NT2/D1 (cell line): Measurements from ENCODE around the gene SNX9.
"Not testable (repeated sequence)": the region's sequence is repeated elsewhere in the genome, so short reads cannot be mapped to it uniquely, and the experiment has no call there.

ENCODE experiments used
- DNase-seq: peaks from one replicate; pipeline ENCODE4 v3.0.0-alpha.2; 2011; ENCODE audit warnings: low read depth, low spot score
- H3K27me3 ChIP-seq: 2 replicates; pipeline ENCODE4 v1.6.0; 2011; ENCODE audit warnings: mild to moderate bottlenecking; ENCODE audit not compliant: insufficient read length, insufficient read depth
- H3K36me3 ChIP-seq: 2 replicates; pipeline ENCODE4 v1.6.1; 2011; ENCODE audit warnings: mild to moderate bottlenecking, low read length, mixed read lengths; ENCODE audit not compliant: insufficient read depth, insufficient read length
- H3K4me1 ChIP-seq: 2 replicates; pipeline ENCODE4 v1.5.1; 2011; ENCODE audit not compliant: insufficient read depth, insufficient read length
- H3K4me3 ChIP-seq: 2 replicates; pipeline ENCODE4 v1.5.1; 2011; ENCODE audit warnings: low read depth; ENCODE audit not compliant: insufficient read length
- H3K9ac ChIP-seq: 2 replicates; pipeline ENCODE4 v1.6.0; 2011; ENCODE audit warnings: low read depth; ENCODE audit not compliant: insufficient read length
- H3K9me3 ChIP-seq: 2 replicates; pipeline ENCODE4 v1.5.1; 2011; ENCODE audit warnings: mild to moderate bottlenecking, low read length; ENCODE audit not compliant: insufficient read depth
- SUZ12 ChIP-seq: IDR thresholded peaks from 2 replicates; pipeline ENCODE4 v1.6.1; 2011; ENCODE audit not compliant: insufficient read length, insufficient read depth; ENCODE audit errors: extremely low read depth
- YY1 ChIP-seq: IDR thresholded peaks from 2 replicates; pipeline ENCODE4 v1.6.1; 2011; ENCODE audit not compliant: insufficient read length, insufficient read depth
- ZNF274 ChIP-seq: IDR thresholded peaks from 2 replicates; pipeline ENCODE4 v1.6.1; 2011; ENCODE audit warnings: mild to moderate bottlenecking, low read depth, low read length

The SNX9 gene

DNA sequence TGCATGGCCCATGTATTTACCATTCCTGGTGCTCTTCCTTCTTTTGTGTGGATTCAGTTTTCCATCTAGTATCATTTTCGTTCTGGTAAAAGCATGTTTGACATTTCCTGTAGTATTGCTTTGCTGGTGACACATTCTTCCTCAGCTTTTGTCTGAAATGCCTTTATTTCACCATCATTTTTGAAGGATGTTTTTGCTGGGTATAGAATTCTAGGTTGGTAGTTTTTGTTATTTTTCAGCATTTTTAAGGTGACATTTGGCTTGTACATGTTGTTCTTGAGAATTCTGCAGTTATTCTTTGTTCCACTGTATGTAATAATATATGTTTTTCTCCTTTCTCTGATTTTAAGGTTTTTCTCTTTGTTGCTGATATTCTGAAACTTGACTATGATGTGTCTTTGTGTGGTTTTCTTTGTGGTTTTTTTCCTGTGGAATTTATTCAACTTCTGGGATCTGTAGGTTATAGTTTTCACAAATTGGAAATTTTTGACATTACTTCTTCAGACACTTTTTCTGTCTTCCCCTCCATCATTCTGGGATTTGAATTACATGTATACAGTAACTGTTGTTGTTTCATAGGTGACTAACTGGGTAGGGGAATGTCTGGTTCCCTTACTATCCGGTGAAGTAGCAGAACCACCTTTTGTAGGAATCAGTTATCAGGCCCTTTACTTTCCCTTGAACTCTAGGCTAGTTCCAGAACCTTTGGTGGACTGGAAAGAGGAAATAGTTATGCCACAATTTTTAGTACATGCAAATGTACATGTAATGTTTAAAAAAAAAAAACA, 30.2 kb downstream of the SNX9 start:
- no peak for TF ChIP-seq ZNF274
- TF ChIP-seq YY1: no peak
- TF ChIP-seq SUZ12: no peak

GRCh38 chr6:157853902-157854502, 31.0 kb downstream of the SNX9 start:
- Histone ChIP-seq H3K9ac (no peak overlapping the region), H3K9me3 (peaks cover 19% of the 10 kb centered on the region), H3K36me3 (no peaks in the 10 kb centered on the region), H3K27me3 (no peaks in the 10 kb centered on the region), H3K4me1 (no peaks in the 10 kb centered on the region), H3K4me3 (no peak overlapping the region)
- TF ChIP-seq YY1 (no peak), ZNF274 (no peak), SUZ12 (no peak)
- DNase-seq: no peak

More for the DNA sequence above, 30.2 kb downstream of the SNX9 start:
- no peak overlapping the region for H3K4me3 ChIP-seq
- no peaks in the 10 kb centered on the region for H3K27me3 ChIP-seq
- no peaks in the 10 kb centered on the region for H3K36me3 ChIP-seq
- no peak overlapping the region for H3K9ac ChIP-seq
- no peaks in the 10 kb centered on the region for H3K4me1 ChIP-seq
- DNase-seq: no peak
- H3K9me3 ChIP-seq: peaks cover 19% of the 10 kb centered on the region

GRCh38 chr6:157855325-157855724, 32.3 kb downstream of the SNX9 start:
- peaks cover 19% of the 10 kb centered on the region for H3K9me3 ChIP-seq
- H3K9ac ChIP-seq: no peak overlapping the region
- H3K4me3 ChIP-seq: no peak overlapping the region
- TF ChIP-seq ZNF274: no peak
- no peak for TF ChIP-seq SUZ12
- TF ChIP-seq YY1: no peak
- H3K4me1 ChIP-seq: no peaks in the 10 kb centered on the region
- H3K27me3 ChIP-seq: no peaks in the 10 kb centered on the region
- DNase-seq: no peak
- no peaks in the 10 kb centered on the region for H3K36me3 ChIP-seq

DNA sequence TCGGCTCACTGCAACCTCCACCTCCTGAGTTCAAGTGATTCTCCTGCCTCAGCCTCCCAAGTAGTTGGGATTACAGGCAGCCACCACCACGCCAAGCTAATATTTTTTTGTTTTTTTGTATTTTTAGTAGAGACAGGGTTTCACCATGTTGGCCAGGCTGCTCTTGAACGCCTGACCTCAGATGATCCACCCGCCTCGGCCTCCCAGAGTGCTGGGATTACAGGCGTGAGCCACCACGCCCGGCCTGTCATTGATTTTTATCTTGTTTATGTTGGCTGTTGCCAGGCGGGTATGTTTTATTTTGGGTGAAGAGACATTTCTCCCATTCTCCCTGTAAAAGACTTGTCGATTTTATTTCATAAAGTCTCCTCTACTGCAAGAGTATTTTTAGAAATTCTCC, 32.8 kb downstream of the SNX9 start:
- peaks cover 19% of the 10 kb centered on the region for H3K9me3 ChIP-seq
- not testable (repeated sequence) for H3K27me3 ChIP-seq, H3K4me3 ChIP-seq, H3K36me3 ChIP-seq, H3K9ac ChIP-seq, H3K4me1 ChIP-seq, DNase-seq

DNA sequence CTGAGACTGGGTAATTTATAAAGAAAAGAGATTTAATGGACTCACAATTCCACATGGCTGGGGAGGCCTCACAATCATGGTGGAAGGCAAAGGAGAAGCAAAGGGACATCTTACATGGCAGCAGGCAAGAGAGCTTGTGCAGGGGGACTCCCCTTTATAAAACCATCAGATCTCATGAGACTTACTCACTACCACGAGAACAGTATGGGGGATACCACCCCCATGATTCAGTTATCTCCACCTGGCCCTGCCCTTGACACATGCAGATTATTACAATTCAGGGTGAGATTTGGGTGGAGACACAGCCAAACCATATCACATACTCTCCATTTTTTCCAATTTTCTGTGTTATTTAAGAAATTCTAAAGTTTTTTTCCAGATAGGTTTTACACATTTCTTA, 35.6 kb downstream of the SNX9 start:
- not testable (repeated sequence) for H3K36me3 ChIP-seq, H3K9ac ChIP-seq, H3K9me3 ChIP-seq, H3K4me1 ChIP-seq, DNase-seq, H3K27me3 ChIP-seq, H3K4me3 ChIP-seq

DNA sequence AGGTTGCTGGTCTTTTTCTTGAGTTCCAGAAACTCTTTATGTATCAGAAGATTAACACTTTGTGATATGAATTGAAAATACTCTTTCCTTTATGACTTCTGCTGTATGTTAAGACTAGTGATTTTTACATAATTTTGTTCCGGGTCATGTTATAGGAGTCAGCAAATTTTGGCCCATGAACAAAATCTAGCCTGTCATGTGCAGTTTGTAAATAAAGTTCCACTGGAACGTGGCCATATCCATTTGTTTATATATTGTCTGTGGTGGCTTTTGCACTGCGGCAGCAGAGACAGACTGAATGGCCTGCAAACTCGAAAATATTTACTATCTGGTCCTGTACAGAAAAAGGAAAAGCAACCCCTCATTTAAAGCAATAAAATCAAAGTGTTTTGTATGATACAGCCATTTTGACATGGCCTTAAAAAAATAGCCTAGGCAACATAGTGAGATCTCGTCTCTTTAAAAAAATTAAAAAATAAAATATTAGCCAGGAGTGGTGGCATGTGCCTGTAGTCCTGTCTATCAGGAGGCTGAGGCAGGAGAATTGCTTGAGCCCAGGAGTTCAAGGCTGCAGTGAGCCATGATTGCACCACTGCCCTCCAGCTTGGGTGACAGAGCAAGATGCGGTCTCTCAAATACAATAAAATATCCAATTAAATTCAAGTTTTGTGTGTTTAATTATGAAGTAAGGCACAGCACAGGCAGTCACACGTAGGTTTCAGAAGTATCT, 36.9 kb downstream of the SNX9 start:
- Histone ChIP-seq H3K4me3 (no peak overlapping the region), H3K9ac (no peak overlapping the region), H3K4me1 (no peaks in the 10 kb centered on the region), H3K9me3 (no peaks in the 10 kb centered on the region), H3K27me3 (no peaks in the 10 kb centered on the region), H3K36me3 (peaks cover 4% of the 10 kb centered on the region)
- DNase-seq: no peak
- TF ChIP-seq YY1 (no peak), SUZ12 (no peak), ZNF274 (no peak)

DNA sequence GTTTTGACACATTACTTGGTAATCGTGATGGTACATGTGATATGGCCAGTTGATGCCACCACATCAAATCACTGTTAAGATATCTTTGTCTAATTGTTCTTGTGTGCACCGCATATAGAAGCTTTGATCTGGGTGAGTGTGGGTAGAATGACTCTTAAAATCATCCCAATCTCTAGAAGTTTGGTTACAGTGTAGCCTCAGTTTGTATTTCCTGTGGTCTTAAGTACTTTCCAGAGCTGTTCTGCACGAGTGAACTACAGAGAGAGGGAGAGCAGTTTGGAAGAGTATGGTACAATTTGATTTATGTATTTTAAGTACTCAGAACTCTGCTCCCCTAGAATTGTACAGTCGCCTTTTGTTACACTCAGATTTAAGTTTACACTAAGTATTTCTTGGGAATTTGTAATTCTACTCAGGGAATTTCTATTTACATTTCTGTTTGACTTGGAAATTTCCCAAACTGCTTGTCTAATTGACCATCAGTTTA, 37.5 kb downstream of the SNX9 start:
- H3K9ac ChIP-seq: no peak overlapping the region
- no peak overlapping the region for H3K4me3 ChIP-seq
- H3K27me3 ChIP-seq: no peaks in the 10 kb centered on the region
- H3K36me3 ChIP-seq: peaks cover 4% of the 10 kb centered on the region
- no peak for DNase-seq
- H3K9me3 ChIP-seq: no peaks in the 10 kb centered on the region; the same call in 1 of the 2 replicates
- no peak for TF ChIP-seq ZNF274
- TF ChIP-seq YY1: no peak
- TF ChIP-seq SUZ12: no peak
- H3K4me1 ChIP-seq: no peaks in the 10 kb centered on the region
